ENCODE results near the gene PRUNE1. TPM values are rescaled to one million over a fixed set of nuclear protein-coding genes. Genes with fewer than 3 reads are reported as not detected.

Gene PRUNE1
- total and polyA plus RNA-seq, 4 donors: 8.7 to 20.6 (median 12.7) TPM

- Histone ChIP-seq H3K27me3 (ENCODE audit: control insufficient read depth in 3 of 3, insufficient read depth in 3 of 3, low read length in 2 of 3) (no peaks in the 10 kb centered on the region), H3K9me3 (ENCODE audit: control insufficient read depth in 4 of 4, insufficient read depth in 3 of 4, low read length in 3 of 4) (no peaks in the 10 kb centered on the region), H3K4me3 (no peak overlapping the region), H3K4me1 (ENCODE audit: control insufficient read depth in 5 of 5, insufficient read depth in 5 of 5, low read length in 5 of 5) (peaks cover 17 to 34% (median 22%) of the 10 kb centered on the region in 5 donors), H3K27ac (ENCODE audit: low read depth in 1 of 2, low read length in 1 of 2) (peak overlapping the region in 1 of 2 donors; percentile 89), H3K9ac (ENCODE audit: insufficient read depth in 1 of 2, low read length in 2 of 2) (no peak overlapping the region), H3K36me3 (ENCODE audit: control insufficient read depth in 4 of 4, insufficient read depth in 4 of 4, low read length in 4 of 4) (peaks cover 0 to 5% (median 0%) of the 10 kb centered on the region in 4 donors)
- DNase-seq: no peak
- TF ChIP-seq CTCF (IDR thresholded peaks at IDR 0.05; ENCODE audit: control extremely low read depth, extremely low read depth): no peak
- no peak for ATAC-seq (ENCODE audit: insufficient read depth, low FRiP score)
- 77 to 90% methylated on average over 9 of the region's 9 CpGs for WGBS, 2 donors
These were observed 31.8 kb upstream of the PRUNE1 start for GRCh38 chr1:150976401-150976821.

- peak; percentile 30 to 50 (median 42) for DNase-seq
- no peak overlapping the region for H3K9ac ChIP-seq (ENCODE audit: insufficient read depth in 1 of 2, low read length in 2 of 2)
- H3K36me3 ChIP-seq (ENCODE audit: control insufficient read depth in 4 of 4, insufficient read depth in 4 of 4, low read length in 4 of 4): peaks cover 0 to 5% (median 0%) of the 10 kb centered on the region in 4 donors
- H3K9me3 ChIP-seq (ENCODE audit: control insufficient read depth in 4 of 4, insufficient read depth in 3 of 4, low read length in 3 of 4): no peaks in the 10 kb centered on the region
- no peak for TF ChIP-seq CTCF (IDR thresholded peaks at IDR 0.05; ENCODE audit: control extremely low read depth, extremely low read depth)
- WGBS, 2 donors: 20 to 27% methylated on average over 11 of the region's 11 CpGs
- H3K4me3 ChIP-seq: no peak overlapping the region
- H3K27ac ChIP-seq (ENCODE audit: low read depth in 1 of 2, low read length in 1 of 2): peak overlapping the region; percentile 67 to 89
- peak; percentile 75 for ATAC-seq (ENCODE audit: insufficient read depth, low FRiP score)
- H3K27me3 ChIP-seq (ENCODE audit: control insufficient read depth in 3 of 3, insufficient read depth in 3 of 3, low read length in 2 of 3): no peaks in the 10 kb centered on the region
- peaks cover 10 to 34% (median 17%) of the 10 kb centered on the region in 5 donors for H3K4me1 ChIP-seq (ENCODE audit: control insufficient read depth in 5 of 5, insufficient read depth in 5 of 5, low read length in 5 of 5)
These were observed 31.2 kb upstream of the PRUNE1 start for GRCh38 chr1:150976879-150977694.

- ATAC-seq (ENCODE audit: insufficient read depth, low FRiP score): peak; percentile 57
- Histone ChIP-seq H3K9ac (ENCODE audit: insufficient read depth in 1 of 2, low read length in 2 of 2) (no peak overlapping the region), H3K4me3 (no peak overlapping the region)
These were observed 28.9 kb upstream of the PRUNE1 start for GRCh38 chr1:150979092-150980056.

More at GRCh38 chr1:150979092-150980056, 28.9 kb upstream of the PRUNE1 start:
- Histone ChIP-seq H3K9me3 (ENCODE audit: control insufficient read depth in 4 of 4, insufficient read depth in 3 of 4, low read length in 3 of 4) (no peaks in the 10 kb centered on the region), H3K36me3 (ENCODE audit: control insufficient read depth in 4 of 4, insufficient read depth in 4 of 4, low read length in 4 of 4) (no peaks in the 10 kb centered on the region), H3K27ac (ENCODE audit: low read depth in 1 of 2, low read length in 1 of 2) (peak overlapping the region in 1 of 2 donors; percentile 86), H3K27me3 (ENCODE audit: control insufficient read depth in 3 of 3, insufficient read depth in 3 of 3, low read length in 2 of 3) (no peaks in the 10 kb centered on the region), H3K4me1 (ENCODE audit: control insufficient read depth in 5 of 5, insufficient read depth in 5 of 5, low read length in 5 of 5) (peaks cover 0 to 22% (median 7%) of the 10 kb centered on the region in 5 donors)
- peak; percentile 100 for TF ChIP-seq CTCF (IDR thresholded peaks at IDR 0.05; ENCODE audit: control extremely low read depth, extremely low read depth)
- peak; percentile 93 to 97 (median 95) for DNase-seq
- 5 to 8% methylated on average over 23 of the region's 23 CpGs for WGBS, 2 donors
